HG03342 (cell line): ENCODE results near the gene ZBTB21.
A peak's percentile ranks its signal among the peaks of the same experiment; 100 is the strongest.

Experiments used
- ATAC-seq: cut with Tn5 transposase; IDR thresholded peaks from one replicate; pipeline ENCODE4 v1.9.1; 2021; ENCODE audit warnings: mild to moderate bottlenecking, moderate library complexity; ENCODE audit not compliant: unreplicated experiment

ZBTB21 gene

GRCh38 chr21:42021371-42022090 is 11.4 kb upstream of the ZBTB21 start:
- no peak for ATAC-seq

DNA sequence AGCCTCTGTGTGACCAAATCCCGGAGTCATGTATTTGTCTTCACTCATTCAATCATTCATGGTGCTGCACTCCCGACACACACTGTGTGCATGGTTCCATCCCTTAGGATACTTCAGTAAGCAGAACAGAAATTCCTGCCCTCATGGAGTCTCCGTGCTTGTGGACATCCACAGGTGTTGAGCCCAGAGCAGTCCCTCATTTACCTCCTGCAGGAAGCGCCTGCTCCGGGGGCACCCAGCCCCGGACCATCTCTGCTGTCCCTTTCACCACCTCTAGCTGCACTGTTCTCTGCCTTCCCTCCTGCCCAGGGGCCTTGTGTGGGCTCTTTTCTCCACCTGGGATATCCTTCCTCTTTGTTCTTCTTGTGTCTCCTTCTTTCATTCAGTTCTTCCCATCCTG is 9.5 kb upstream of the ZBTB21 start:
- ATAC-seq = no peak

GRCh38 chr21:42019101-42019605 is 9.0 kb upstream of the ZBTB21 start:
- no peak for ATAC-seq

- ATAC-seq = no peak
These were observed 6.9 kb upstream of the ZBTB21 start for GRCh38 chr21:42017022-42017421.

GRCh38 chr21:42016364-42016985 is 6.3 kb upstream of the ZBTB21 start:
- no peak for ATAC-seq

DNA sequence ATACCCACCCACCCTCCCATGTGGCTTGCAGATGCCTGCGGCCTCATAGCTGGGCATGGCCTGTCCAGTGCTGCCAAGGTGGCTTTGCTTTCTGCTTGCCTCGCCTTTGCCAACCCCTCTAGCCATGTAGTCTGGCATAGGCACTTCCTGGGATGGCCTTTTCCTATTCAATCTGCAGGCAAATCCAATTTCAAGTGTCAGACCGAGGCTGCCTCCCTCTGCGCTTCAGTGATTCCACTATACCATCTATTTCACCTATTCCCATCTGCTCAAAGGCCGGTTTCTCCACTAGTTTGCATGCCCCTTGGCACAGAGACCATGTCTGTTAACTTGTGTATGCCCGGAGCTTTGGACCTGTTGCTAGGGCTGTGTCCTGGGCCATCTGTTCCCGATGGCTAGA is 3.8 kb upstream of the ZBTB21 start:
- no peak for ATAC-seq

GRCh38 chr21:42013376-42013775 is 3.2 kb upstream of the ZBTB21 start:
- no peak for ATAC-seq

- no peak for ATAC-seq
These were observed 2.7 kb upstream of the ZBTB21 start for GRCh38 chr21:42012763-42013329.

GRCh38 chr21:42012344-42012743 is 2.2 kb upstream of the ZBTB21 start:
- ATAC-seq = no peak

DNA sequence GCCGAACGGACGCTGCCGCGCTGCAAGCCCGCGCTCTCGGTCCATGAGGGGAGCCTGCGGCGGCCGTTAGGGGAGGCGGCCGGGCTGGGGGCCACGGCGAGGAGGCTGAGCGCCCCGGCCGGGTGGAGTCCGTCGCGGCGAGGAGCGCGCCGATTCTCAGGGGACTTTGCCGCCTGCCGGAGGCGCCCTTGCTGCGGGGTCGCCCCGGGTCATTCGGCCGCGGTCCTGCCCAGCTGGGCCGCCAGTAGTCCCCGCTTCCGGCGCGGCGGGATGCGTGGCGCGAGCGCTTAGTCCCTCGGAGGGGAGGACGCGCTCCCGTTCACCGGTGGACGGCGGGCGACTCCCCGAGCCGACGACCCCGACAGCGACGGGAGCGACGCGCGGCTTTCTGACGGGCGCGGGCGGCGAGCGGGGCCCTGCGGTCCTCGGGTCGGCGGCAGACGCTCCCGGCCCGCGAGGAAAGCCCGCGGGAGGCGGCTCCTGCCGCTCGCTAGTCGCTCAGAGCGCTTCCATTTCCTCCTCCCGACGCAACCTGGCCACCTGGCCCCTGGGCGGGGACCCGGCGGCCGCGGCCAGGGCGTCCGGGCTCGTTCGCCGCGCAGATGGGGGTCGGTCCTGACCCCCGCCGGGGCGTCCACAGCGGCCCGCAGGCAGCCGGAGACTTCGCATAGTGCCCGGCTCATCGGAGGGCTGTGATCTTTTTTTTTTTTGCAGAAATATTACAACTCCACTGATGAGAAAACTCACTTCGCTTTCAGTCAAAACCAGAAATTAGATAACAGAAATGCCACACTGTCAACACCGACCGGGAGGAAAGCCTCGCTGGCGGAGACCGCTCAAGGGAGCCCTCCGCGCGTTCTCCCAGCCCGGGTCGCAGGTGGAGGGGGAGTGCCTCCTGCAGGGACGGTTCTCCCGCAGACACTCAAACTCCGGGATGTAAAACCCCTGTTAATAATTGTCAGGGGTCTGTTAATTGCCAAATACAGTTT is 641 bp upstream of the ZBTB21 start:
- peak; percentile 18 for ATAC-seq

DNA sequence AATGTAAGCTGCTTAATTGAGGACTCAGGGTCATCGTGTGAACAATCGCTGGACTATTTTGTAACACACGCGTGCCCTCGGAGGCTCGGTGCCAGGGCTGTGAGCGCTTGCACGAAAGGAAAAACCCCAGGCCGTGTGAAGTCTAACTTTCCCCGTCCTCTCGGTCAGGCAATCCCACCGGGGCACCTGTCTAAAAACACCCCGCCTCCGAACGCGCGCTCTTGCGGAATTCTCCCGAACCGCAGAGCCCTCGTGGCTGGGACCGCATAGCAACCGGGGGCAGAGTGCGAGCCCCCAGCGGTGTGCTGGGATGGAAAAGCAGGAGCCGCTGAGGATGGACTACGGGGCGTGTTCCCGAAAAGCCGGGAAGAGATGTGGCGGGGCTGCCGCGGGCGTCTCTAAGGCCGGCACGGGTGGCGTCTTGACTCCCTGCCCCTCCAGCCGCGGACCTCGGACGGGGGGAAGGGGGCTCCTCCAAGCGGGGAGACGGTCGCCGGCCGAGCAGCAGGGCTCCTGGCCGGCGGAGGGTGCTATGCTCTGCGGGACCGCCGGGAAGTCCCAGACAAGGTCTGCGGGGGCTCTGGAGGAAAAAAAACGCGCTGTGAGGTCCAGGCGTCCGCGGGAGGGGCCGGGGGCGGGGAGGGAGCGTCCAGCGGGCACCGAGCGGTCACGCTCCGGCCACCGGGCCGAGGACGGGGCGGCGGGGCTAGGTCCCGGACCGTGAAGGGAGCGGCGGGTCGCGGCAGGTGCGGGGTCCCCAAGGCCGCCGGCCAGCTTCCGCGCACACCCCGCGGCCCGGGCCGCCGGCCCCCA is 936 bp downstream of the ZBTB21 start:
- peak; percentile 23 for ATAC-seq

DNA sequence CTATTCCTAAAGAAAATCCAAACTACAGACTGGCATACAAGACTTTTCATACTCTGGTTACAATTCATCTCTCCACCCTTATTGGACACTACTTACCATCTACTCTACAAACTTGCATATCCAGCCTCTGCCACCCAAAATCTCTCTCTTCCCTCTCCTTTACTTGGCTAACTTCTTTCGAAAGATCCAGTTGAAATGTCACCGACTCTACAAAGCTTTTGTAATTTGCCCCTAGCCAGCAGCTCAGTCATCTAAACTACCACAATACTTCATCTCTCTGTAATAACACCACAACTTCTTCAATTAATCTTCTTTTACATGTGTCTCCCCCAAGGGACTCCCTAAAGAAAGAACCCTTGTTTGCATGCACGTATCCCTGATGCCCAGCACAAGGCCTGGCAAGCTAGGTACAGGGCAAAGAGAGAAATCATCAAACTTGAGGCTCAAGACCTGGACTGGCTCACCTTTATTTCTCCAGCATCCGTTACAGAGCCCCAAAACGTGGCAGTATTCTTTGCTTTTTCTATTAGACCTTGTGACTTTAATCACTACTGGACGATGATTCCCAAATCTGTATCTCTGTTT is 2.7 kb downstream of the ZBTB21 start:
- ATAC-seq = no peak

GRCh38 chr21:42006765-42007164 is 3.4 kb downstream of the ZBTB21 start:
- ATAC-seq = no peak

DNA sequence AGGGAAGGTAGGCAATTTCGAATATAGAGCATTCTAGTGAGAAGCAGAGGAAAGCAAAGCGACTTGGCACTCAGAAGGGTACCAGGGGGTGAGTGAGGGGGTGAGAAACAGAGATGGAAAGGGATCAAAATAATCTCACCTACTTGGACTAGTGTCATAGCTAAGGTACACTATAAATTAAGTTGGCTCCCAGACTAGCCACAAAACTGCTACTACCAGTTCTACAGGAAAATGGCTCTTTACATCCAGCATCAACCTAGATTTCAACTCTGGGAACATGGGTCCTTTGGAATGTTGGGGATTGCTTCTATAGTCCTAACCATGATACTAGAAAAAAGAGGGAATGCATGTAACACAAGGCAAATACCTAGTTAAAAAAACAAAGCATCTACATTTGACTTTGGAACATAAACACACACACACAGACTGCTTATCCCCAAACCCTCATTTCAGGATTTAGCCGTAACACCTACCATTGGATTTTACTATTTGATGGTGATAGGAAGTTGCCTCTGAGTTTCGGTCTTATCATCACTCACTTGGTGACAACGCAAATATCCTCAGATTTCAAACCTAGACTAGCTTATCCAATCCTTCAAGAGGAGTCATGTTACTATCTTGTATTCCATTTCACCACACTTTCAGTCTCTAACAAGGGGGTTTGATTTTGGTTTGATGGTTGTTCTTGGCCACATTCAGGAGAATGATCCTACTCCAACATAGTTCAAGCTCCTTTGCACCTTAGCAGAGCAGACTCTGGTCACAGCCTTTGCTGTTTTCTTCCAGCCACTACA is 5.6 kb downstream of the ZBTB21 start:
- no peak for ATAC-seq

GRCh38 chr21:42003051-42003461 is 7.1 kb downstream of the ZBTB21 start:
- ATAC-seq = no peak

- peak; percentile 76 for ATAC-seq
These were observed 7.7 kb downstream of the ZBTB21 start for GRCh38 chr21:42002421-42002958.

- no peak for ATAC-seq
These were observed 8.4 kb downstream of the ZBTB21 start for GRCh38 chr21:42001781-42002180.

DNA sequence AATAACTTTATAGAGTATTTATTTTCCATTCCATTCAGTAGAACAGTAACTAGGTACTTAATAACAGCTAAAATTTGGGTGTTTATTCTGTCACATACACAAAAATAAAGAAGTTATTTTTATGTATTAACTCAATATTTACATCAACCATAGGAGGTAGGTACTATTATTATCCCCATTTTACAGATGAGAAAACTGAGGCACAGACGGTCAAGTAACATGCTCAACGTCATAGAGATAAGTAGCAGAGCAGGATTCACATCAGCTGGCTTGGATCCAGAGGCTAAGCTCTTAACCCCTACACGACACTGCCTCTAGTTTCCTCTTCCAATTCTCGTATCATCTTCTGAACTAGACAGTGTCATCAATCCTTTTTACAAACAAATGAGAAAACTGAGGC is 9.3 kb downstream of the ZBTB21 start:
- ATAC-seq = no peak

- ATAC-seq = no peak
These were observed 12.5 kb downstream of the ZBTB21 start for GRCh38 chr21:41997657-41998056.
